Umbilical cord (tissue), 2 donors: ENCODE measurements around the gene TMPRSS2. TPM values are rescaled to one million over a fixed set of nuclear protein-coding genes. Genes with fewer than 3 reads are reported as not detected.

ENCODE experiments used
- DNase-seq: peaks from one replicate; pipeline ENCODE4 v3.0.0-alpha.2; 2015; ENCODE audit warnings: low spot score
- total RNA-seq: library from RNA; depleted of rRNA; stranded (reverse); fragments of >200 nt; gene quantifications from one replicate; pipeline ENCODE4 v1.2.3, GENCODE V29; 2014; ENCODE audit warnings: low replicate concordance; ENCODE audit not compliant: insufficient read depth

Gene TMPRSS2
- total RNA-seq, 1 donor from 2014 or later, result 2.6 TPM

GRCh38 chr21:41510500-41510899 is 2.5 kb upstream of the TMPRSS2 start:
- DNase-seq, result no peak

- DNase-seq, result no peak
Measured at GRCh38 chr21:41509733-41510132, 1.8 kb upstream of the TMPRSS2 start.

- DNase-seq, result no peak
Measured at GRCh38 chr21:41509145-41509496, 1.2 kb upstream of the TMPRSS2 start.

GRCh38 chr21:41508415-41509144 is 622 bp upstream of the TMPRSS2 start:
- no peak for DNase-seq

GRCh38 chr21:41506611-41507520 is 1.1 kb downstream of the TMPRSS2 start:
- DNase-seq, result no peak

GRCh38 chr21:41506005-41506594 is 1.9 kb downstream of the TMPRSS2 start:
- DNase-seq, result no peak

GRCh38 chr21:41504030-41504429 is 3.9 kb downstream of the TMPRSS2 start:
- DNase-seq, result no peak

- DNase-seq, result no peak
Measured at GRCh38 chr21:41503331-41503730, 4.6 kb downstream of the TMPRSS2 start.

GRCh38 chr21:41501919-41502318 is 6.0 kb downstream of the TMPRSS2 start:
- DNase-seq, result no peak

- DNase-seq, result no peak
Measured at GRCh38 chr21:41500931-41501381, 7.0 kb downstream of the TMPRSS2 start.

GRCh38 chr21:41500363-41500762 is 7.6 kb downstream of the TMPRSS2 start:
- DNase-seq, result no peak

GRCh38 chr21:41499920-41500319 is 8.0 kb downstream of the TMPRSS2 start:
- DNase-seq, result no peak

- DNase-seq, result no peak
Measured at GRCh38 chr21:41497788-41498187, 10.2 kb downstream of the TMPRSS2 start.

GRCh38 chr21:41497008-41497407 is 10.9 kb downstream of the TMPRSS2 start:
- no peak for DNase-seq

GRCh38 chr21:41494242-41494641 is 13.7 kb downstream of the TMPRSS2 start:
- DNase-seq, result no peak

GRCh38 chr21:41491412-41491811 is 16.5 kb downstream of the TMPRSS2 start:
- no peak for DNase-seq

GRCh38 chr21:41490330-41490729 is 17.6 kb downstream of the TMPRSS2 start:
- DNase-seq, result no peak

GRCh38 chr21:41489329-41489728 is 18.6 kb downstream of the TMPRSS2 start:
- no peak for DNase-seq

- DNase-seq, result no peak
Measured at GRCh38 chr21:41488080-41488479, 19.9 kb downstream of the TMPRSS2 start.

- no peak for DNase-seq
Measured at GRCh38 chr21:41487082-41487481, 20.9 kb downstream of the TMPRSS2 start.

- no peak for DNase-seq
Measured at GRCh38 chr21:41483973-41484372, 24.0 kb downstream of the TMPRSS2 start.

GRCh38 chr21:41483415-41483814 is 24.5 kb downstream of the TMPRSS2 start:
- peak; percentile 45 for DNase-seq
